ENCODE measurements around the gene CTAGE9. TPM values are rescaled to one million over a fixed set of nuclear protein-coding genes. Genes with fewer than 3 reads are reported as not detected.
A peak's percentile ranks its signal among the peaks of the same experiment; 100 is the strongest.

Gene CTAGE9
- total RNA-seq, 1 donor = not detected

DNA sequence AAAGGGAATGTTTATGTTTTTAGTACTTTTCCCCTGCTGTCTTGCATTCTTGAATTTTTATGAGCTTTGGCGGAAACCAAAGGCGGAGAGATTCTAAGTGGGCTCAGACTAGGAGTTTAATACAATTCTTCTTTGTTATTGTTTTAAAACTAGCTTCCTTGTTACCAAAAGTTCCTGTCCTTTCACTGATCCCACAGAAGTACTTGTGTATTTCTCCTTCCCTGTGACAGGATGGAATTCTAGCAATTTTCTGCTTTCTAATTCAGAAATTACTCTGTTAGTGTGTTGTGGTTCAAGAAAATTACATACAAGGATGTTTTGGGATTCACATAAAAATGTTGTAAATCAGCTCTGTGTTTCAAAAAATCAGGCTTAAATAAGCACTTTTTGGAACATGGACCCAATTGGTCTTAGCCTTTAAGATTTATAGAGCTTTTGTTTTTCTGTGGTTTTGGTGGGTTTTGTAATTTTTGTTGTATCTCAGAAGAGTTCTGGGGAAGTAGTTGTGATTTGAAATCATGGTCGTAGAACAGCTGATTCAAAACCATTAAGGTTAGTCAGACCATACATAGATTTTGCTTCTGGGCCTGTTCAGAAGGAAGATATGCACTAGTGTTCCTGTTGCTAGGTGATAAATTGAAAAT is 17.6 kb upstream of the CTAGE9 start:
- H3K9me3 ChIP-seq (ENCODE audit: low read depth, low read length) = no peaks in the 10 kb centered on the region
- no peak for TF ChIP-seq CTCF (IDR thresholded peaks at IDR 0.05; ENCODE audit: extremely low read depth, low read depth, low read length)
- H3K4me3 ChIP-seq (ENCODE audit: insufficient read depth, low read length) = no peak overlapping the region
- peaks cover 22% of the 10 kb centered on the region for H3K4me1 ChIP-seq (ENCODE audit: insufficient read depth, low read length)
- peak; percentile 8 for DNase-seq (ENCODE audit: insufficient read length, low spot score, missing footprints)
- H3K36me3 ChIP-seq (ENCODE audit: insufficient read depth, low read length) = no peaks in the 10 kb centered on the region
- no peaks in the 10 kb centered on the region for H3K27me3 ChIP-seq (ENCODE audit: insufficient read depth, low read length)
- H3K4me2 ChIP-seq (ENCODE audit: insufficient read depth, low read length) = peak overlapping the region; percentile 44
- H2AFZ ChIP-seq (ENCODE audit: low read length) = peak overlapping the region; percentile 74
- no peaks in the 10 kb centered on the region for H3K79me2 ChIP-seq (ENCODE audit: insufficient read depth, low read length)
- H3K27ac ChIP-seq (ENCODE audit: low read depth, low read length) = peak overlapping the region; percentile 80
- H4K20me1 ChIP-seq (ENCODE audit: insufficient read depth, low read length) = no peaks in the 10 kb centered on the region

DNA sequence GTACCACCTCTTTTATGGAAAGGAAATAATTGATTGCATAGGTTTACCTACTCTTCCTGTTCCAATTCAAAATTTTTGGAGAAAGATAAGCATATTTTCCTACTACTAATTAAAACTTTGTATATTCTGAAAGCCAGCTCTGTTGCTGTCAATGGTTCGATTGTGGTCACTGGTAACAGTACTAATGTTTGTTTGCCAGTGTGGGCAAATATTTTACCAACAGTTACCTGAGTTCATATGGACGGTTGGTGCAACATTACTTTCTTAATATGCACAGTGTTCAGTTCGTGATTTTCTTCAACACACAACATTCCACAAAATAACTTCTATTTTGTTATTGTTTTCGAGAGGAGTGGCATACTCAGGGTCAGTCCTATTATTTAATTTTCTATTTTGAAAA is 17.1 kb upstream of the CTAGE9 start:
- peak overlapping the region; percentile 74 for H2AFZ ChIP-seq (ENCODE audit: low read length)
- TF ChIP-seq CTCF (IDR thresholded peaks at IDR 0.05; ENCODE audit: extremely low read depth, low read depth, low read length) = no peak
- no peaks in the 10 kb centered on the region for H3K9me3 ChIP-seq (ENCODE audit: low read depth, low read length)
- peak overlapping the region; percentile 80 for H3K27ac ChIP-seq (ENCODE audit: low read depth, low read length)
- H3K36me3 ChIP-seq (ENCODE audit: insufficient read depth, low read length) = no peaks in the 10 kb centered on the region
- peaks cover 19% of the 10 kb centered on the region for H3K4me1 ChIP-seq (ENCODE audit: insufficient read depth, low read length)
- no peak for DNase-seq (ENCODE audit: insufficient read length, low spot score, missing footprints)
- no peaks in the 10 kb centered on the region for H3K27me3 ChIP-seq (ENCODE audit: insufficient read depth, low read length)
- H3K4me2 ChIP-seq (ENCODE audit: insufficient read depth, low read length) = peak overlapping the region; percentile 44
- no peaks in the 10 kb centered on the region for H4K20me1 ChIP-seq (ENCODE audit: insufficient read depth, low read length)
- no peak overlapping the region for H3K4me3 ChIP-seq (ENCODE audit: insufficient read depth, low read length)
- H3K79me2 ChIP-seq (ENCODE audit: insufficient read depth, low read length) = no peaks in the 10 kb centered on the region

- Histone ChIP-seq H3K4me3 (ENCODE audit: insufficient read depth, low read length) (no peak overlapping the region), H3K36me3 (ENCODE audit: insufficient read depth, low read length) (no peaks in the 10 kb centered on the region), H4K20me1 (ENCODE audit: insufficient read depth, low read length) (no peaks in the 10 kb centered on the region), H3K79me2 (ENCODE audit: insufficient read depth, low read length) (no peaks in the 10 kb centered on the region), H2AFZ (ENCODE audit: low read length) (no peak overlapping the region), H3K4me2 (ENCODE audit: insufficient read depth, low read length) (no peak overlapping the region), H3K4me1 (ENCODE audit: insufficient read depth, low read length) (peaks cover 19% of the 10 kb centered on the region), H3K27ac (ENCODE audit: low read depth, low read length) (no peak overlapping the region), H3K9me3 (ENCODE audit: low read depth, low read length) (no peaks in the 10 kb centered on the region), H3K27me3 (ENCODE audit: insufficient read depth, low read length) (no peaks in the 10 kb centered on the region)
- TF ChIP-seq CTCF (IDR thresholded peaks at IDR 0.05; ENCODE audit: extremely low read depth, low read depth, low read length) = no peak
- no peak for DNase-seq (ENCODE audit: insufficient read length, low spot score, missing footprints)
Measured at GRCh38 chr6:131727467-131727866, 16.6 kb upstream of the CTAGE9 start.

DNA sequence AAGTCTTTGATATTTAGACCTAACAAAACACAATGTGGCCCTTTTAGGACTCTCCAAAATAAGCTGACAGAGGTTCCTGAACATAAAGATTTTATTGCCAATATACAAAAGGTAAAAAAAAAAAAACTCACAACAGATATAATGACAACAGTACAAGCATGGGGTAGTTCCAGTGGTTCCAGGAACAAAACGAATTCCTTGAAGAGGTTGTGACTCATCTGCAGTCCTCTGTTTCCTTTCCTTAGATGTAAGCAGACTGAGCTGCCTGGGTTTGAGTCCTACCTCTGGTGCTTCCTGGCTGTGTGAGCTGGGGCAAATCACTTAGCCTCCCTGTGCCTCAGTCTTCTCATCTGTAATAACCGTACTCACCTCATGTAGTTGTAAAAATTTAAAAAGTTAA is 13.3 kb upstream of the CTAGE9 start:
- H3K9me3 ChIP-seq (ENCODE audit: low read depth, low read length) = no peaks in the 10 kb centered on the region
- no peak overlapping the region for H3K4me3 ChIP-seq (ENCODE audit: insufficient read depth, low read length)
- no peak for TF ChIP-seq CTCF (IDR thresholded peaks at IDR 0.05; ENCODE audit: extremely low read depth, low read depth, low read length)
- peaks cover 13% of the 10 kb centered on the region for H3K4me1 ChIP-seq (ENCODE audit: insufficient read depth, low read length)
- H3K36me3 ChIP-seq (ENCODE audit: insufficient read depth, low read length) = no peaks in the 10 kb centered on the region
- H2AFZ ChIP-seq (ENCODE audit: low read length) = no peak overlapping the region
- no peaks in the 10 kb centered on the region for H3K27me3 ChIP-seq (ENCODE audit: insufficient read depth, low read length)
- H3K27ac ChIP-seq (ENCODE audit: low read depth, low read length) = no peak overlapping the region
- DNase-seq (ENCODE audit: insufficient read length, low spot score, missing footprints) = no peak
- no peak overlapping the region for H3K4me2 ChIP-seq (ENCODE audit: insufficient read depth, low read length)
- no peaks in the 10 kb centered on the region for H3K79me2 ChIP-seq (ENCODE audit: insufficient read depth, low read length)
- H4K20me1 ChIP-seq (ENCODE audit: insufficient read depth, low read length) = no peaks in the 10 kb centered on the region
